ENCODE results near the gene XYLB.

Gene XYLB

GRCh38 chr3:38365469-38366062 lies 19.0 kb downstream of the XYLB start:
- DNase-seq, result no peak

- no peak for DNase-seq
These were observed 19.5 kb downstream of the XYLB start for GRCh38 chr3:38366082-38366481.

DNA sequence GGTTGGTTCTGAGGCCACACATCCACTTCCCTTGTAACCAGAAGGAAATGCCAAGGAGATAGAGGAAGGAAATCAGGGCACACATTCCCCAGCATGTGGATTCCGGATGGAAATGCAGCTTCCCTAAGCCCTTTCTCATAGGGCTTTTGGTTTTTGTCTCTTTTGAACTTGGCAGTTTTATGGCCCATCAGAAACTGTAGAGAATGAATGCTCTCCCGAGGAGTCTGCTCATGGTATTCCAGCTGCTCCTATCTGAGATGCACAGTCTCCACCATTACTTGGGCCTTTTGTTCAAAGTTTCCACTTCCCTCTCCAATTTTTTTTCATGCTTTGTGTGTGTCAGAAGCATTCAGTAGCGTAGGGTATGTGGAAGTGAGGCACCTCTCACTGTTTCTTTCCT lies 21.2 kb downstream of the XYLB start:
- no peak for DNase-seq

DNA sequence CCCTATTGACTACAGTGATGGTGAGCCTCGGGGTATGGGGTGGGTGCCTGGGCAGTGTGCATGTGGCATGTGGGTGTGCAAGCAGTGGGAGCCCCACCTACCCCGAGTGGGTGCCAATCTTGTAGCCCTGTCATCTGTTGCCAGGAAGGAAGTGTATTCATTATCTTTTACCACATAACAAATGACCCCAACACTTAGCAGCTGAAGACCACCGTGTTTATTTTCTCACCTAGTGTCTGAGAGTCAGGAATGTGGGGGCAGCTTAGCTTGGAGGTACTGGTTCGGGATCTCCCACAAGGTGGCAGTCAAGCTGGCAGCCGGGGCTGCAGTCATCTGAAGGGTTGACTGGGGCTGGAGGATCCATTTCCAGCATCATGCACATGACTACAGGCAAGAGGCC lies 21.7 kb downstream of the XYLB start:
- no peak for DNase-seq

DNA sequence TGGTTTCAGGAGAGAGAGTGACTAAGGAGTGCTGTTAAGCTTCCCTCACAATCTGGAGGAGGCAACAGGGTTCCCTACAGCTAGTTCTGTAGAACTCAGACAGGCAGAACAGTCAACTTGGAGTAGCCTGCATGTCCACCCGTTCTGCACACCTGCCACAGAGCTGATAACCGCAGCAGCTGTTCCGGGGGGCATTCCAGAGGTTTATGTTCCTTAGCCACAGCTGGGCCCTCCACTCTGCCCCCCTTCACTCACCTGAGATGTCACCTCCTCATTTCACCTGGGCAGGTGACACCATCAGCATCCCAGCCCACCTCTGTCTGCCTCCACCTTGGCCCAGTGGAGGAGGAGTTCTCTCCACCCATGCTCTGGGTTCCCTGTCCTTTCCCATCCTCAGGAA lies 22.6 kb downstream of the XYLB start:
- no peak for DNase-seq

- DNase-seq, result no peak
These were observed 23.6 kb downstream of the XYLB start for GRCh38 chr3:38370149-38370548.

DNA sequence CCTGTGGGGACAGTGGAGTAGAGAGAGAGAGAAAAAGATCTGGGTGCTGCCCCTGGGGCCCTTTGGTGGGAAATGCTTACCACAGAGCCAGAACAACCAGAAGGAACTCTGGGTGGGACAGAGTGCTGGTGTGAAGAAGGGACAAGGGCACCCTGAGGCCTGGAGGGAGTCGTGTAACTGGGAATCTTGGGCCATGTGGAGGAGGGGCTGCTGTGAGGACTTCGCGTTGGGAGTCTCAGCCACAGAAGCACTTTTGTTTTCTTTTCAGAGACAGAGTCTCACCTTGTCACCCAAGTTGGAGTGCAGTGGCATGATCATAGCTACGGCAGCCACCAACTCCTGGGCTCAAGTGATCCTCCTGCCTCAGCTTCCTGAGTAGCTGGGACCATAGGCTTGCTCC lies 24.3 kb downstream of the XYLB start:
- DNase-seq, result no peak

DNA sequence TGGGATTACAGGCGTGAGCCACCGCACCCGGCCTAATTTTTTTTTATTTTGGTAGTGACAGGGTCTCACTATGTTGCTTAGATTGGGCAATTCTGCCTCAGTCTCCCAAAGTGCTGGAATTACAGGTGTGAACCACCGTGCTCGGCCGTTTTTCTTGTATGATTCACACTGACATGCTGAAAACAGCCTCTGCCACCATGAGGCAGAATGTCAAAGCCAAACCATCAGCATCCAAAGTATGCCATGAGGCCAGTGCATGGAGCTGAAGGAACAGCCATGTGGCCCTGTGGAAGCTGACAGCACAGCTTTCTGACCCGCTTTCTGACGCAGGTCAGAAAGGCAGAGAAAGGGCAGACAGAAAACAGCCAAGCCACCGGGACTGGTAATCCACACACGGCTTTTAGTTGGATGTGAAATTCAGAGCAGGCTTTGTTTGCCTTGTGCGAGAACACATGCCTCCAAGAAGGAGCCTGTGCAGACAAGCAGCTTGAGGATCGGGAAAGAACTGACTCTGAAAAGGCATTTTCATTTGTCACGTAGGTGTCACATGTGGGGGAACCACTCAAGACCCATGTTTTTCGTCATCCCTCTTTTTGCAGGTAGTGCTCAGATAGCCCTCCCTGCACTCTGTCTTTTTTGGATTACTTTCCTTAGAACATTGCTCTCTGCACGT lies 25.1 kb downstream of the XYLB start:
- DNase-seq, result no peak

- DNase-seq, result no peak
These were observed 25.6 kb downstream of the XYLB start for GRCh38 chr3:38372214-38372601.

DNA sequence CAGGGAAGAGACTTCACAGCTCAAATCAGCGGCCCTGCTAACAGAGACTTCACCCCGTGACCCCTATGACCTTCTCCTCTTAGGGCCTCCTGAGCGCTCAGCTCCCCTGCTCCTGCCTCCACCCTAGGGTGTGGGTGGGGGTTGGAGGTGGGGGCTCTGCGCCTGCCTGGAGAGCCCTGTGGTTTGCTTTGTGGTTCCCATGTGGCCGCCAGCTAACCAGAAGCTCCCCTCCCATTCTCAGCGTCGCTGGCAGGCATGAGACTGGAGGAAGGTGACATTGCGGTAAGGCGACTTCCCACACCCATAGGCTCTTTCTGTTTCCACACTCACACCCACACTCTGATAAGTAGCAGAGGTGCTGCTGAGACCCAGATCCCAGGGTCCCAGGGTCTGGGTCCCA lies 27.6 kb downstream of the XYLB start:
- DNase-seq, result peak; percentile 22 to 43

DNA sequence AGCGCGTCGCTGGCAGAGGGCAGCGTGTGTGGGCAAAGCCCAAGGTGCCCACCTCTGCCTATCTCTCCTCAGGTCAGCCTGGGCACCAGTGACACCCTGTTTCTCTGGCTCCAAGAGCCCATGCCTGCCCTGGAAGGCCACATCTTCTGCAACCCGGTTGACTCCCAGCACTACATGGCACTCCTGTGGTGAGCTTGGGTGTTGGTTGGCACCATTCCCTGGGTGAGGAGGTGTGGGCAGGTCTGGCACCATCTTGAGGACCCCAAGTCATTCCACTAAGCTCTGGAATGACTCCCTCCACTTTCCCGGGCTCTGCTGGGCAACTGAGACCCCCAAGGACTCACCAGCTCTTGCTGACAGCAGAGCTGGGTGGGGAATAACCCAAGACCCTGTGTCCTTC lies 28.5 kb downstream of the XYLB start:
- DNase-seq, result no peak

GRCh38 chr3:38375488-38376097 lies 29.0 kb downstream of the XYLB start:
- no peak for DNase-seq

GRCh38 chr3:38376098-38376816 lies 29.7 kb downstream of the XYLB start:
- DNase-seq, result no peak

GRCh38 chr3:38379201-38379770 lies 32.7 kb downstream of the XYLB start:
- DNase-seq, result no peak

DNA sequence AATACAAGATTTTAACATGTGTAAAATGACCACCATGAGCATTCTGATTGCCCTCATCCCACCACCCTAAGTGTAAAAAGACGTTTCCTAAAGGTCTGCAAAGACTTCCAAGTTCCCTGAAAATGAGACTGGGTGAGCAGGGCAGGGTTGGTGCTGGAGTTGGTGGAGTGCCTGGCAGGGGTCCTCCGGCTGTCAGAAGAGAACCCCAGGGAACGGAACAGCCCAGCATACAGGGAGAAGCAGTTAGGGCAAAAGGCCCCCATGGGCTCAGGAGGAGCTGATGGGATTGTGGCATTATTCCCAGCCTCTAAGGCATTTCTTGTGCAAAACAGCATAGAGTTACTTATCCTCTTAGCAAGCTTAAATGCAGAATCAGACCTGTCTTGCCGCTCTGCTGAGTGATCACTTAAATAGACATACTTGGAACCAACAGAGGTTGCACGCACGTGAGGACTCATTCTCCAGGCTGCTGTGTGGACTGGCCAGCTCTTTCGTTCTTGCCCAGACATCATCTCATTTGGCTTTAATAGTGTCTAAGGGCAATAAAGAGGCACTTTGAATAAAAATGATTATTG lies 36.0 kb downstream of the XYLB start:
- DNase-seq, result no peak

DNA sequence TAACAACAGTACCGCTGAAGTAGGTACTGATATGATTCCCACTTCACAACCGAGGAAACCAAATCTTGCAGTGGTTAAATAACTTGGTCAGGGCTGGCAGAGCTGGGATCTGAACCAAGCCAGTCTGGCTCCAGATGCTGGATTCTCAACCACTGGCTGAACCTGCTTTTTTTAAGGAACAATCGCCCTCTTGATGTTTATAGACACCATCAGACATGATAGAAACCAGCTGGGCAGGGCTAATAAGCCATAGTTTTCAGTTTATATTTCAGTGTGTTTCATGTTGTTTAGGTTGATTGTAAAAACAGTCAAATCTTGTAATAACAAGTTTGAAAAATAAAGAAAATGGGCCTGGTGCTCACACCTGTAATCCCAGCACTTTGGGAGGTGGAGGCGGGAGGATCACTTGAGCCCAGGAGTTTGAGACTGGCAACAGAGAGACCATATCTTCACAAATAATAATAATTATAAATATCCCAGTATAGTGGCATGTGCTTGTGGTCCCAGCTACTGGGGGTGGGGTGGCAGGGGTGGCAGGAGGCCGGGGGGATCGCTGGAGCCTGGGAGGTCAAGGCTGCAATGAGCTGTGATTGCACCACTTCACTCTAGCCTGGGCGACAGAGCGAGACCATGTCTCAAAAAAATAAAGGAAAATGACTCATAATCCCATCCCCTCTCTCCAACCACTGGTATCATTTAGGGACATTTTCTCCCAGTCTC lies 36.7 kb downstream of the XYLB start:
- no peak for DNase-seq

DNA sequence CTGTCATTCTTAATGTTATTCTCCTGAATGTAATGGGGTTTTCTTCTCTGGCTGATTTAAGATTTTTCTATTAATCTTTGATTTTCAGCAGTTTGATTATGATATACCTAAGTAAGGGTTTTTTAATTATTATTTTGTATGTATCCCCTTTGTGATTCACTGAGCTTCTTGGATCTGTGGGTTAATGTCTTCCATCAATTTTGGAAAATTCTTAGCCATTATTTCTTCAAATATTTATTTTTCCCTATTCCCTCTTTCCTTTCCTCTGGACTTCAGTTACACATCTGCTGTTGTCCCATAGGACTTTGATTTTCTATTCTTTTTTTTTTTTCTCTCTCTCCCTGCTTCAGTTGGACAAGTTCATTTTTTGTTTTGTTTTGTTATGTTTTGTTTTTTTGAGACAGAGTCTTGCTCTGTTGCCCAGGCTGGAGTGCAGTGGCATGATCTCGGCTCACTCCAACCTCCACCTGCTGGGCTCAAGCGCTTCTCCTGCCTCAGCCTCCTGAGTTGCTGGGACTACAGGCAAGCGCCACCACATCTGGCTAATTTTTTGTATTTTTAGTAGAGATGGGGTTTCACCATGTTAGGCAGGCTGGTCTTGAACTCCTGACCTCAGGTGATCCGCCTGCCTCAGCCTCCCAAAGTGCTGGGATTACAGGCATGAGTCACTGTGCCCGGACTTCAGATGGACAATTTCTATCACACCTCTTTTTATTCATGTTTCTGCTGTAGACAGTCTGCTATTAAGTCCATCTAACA lies 40.6 kb downstream of the XYLB start:
- DNase-seq, result no peak

GRCh38 chr3:38387862-38388261 lies 41.3 kb downstream of the XYLB start:
- no peak for DNase-seq

DNA sequence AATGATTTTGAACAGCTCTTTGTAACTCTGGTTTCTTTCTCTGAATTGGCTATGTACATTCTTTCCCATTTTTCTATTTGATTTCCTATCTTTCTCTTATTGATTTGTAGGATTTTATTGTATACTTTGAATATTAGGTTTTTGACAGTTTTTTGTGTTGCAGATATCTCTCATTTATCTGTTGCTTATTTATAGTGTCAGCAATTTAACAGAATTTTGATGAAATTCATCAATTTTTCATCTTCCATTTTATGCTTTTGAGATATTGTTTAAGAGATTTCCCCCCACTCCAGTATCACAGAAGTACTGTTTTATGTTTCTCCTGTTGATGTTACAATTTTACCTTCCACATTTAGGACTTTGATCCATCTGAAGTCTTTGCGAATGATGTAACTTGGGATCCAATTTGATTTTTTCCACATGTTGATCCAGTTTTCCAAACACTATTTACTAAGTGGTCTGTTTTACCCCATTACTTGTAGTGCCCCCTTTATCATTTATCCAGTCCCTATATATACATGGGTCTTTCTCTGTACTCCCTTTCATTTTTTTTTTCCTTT lies 46.1 kb downstream of the XYLB start:
- DNase-seq, result no peak

DNA sequence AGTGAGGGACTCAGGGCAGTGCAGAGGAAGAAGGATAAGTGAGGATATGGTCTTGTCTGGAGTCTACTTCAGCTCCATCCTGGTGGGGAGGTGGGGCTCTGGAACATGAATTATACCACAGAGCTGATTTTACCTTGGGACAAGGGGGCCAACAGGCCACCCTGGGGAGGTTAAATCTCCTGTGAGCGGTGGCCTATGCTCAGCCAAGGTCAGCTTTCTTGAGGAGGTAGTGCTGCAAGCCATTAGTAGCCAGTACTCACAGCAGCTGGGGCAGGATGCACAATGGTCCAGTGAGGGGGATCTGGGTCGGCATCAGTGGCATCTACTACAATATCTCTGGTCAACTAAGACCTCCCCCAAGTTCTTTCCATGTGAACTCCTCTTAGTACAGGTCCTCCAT lies 49.7 kb downstream of the XYLB start:
- no peak for DNase-seq

- DNase-seq, result no peak
These were observed 50.3 kb downstream of the XYLB start for GRCh38 chr3:38396861-38397260.

- no peak for DNase-seq
These were observed 50.7 kb downstream of the XYLB start for GRCh38 chr3:38397320-38397719.

All from activated CD4-positive, alpha-beta T cell treated with anti-CD3 and anti-CD28 coated beads, Interleukin-2, amount 50 U/mL, for 48 hours (primary cell).